HK-2 (cell line): ENCODE data around the gene ITGAE.
"Not testable (repeated sequence)": the region's sequence is repeated elsewhere in the genome, so short reads cannot be mapped to it uniquely, and the experiment has no call there.

ENCODE experiments used
- DNase-seq: peaks from one replicate; pipeline ENCODE4 v3.0.0-alpha.2; 2018; ENCODE audit not compliant: unreplicated experiment

The ITGAE gene

GRCh38 chr17:3800362-3801271 is at the start of gene ITGAE:
ITGAE (minus strand) TSS chr17:3801188; CDS start chr17:3801144, 44 bp downstream.
- DNase-seq: no peak

- no peak for DNase-seq
Observed at GRCh38 chr17:3848229-3848835, 47.3 kb upstream of the ITGAE start.

DNA sequence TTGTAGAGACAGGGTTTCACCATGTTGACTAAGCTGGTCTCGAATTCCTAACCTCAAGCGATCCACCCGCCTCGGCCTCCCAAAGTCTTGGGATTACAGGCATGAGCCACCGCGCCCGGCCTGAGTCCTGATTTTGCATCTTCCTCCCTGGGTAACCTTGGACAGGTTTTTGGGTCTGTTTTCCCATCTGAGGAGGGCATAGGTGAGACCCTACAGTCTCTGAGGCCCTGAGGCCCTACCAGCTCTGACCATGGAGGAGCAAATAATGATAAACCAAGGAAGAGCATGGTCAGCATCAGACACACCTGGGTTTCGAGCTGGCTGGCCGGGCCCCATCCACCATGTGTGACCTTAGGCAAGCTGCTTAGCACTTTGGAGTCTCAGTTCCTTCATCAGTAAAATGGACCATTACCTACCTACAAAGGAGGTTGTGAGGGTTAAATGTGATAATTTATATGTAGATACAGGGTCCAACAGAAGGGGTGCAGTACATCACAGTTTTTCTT is 46.2 kb upstream of the ITGAE start:
- no peak for DNase-seq

DNA sequence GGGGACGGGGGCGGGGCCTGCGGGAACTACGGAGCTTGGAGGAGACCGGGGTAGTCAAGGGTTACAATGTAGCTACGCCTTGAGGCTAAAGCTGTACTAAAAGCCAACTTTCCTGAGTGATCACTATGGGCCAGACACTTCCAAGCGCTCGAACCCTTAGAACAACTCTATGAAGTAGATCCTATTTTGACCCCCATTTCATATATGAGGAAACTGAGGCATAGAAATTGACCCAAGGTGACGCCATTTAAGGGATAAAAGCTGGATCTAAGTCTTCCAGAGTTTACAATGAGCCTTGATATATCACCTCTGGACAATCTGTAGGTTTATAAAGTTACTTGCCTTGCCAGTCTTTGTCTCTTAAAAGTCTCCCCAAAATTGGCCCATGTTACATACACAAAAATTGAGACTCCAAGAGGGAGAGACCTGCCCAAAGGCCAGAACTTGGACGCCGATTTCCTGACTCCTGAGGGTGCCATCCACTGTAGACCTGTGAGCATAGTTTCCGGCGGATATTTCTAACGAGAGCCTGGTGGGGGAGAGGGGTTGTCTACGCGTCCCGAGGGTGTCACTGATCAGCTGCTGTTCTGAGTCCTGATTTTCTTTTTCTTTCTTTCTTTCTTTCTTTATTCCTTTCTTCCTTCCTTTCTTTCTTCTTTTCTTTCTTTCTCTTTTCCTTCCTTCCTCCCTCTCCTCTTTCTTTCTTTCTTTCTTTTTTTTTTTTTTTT is 45.6 kb upstream of the ITGAE start:
- DNase-seq: no peak

DNA sequence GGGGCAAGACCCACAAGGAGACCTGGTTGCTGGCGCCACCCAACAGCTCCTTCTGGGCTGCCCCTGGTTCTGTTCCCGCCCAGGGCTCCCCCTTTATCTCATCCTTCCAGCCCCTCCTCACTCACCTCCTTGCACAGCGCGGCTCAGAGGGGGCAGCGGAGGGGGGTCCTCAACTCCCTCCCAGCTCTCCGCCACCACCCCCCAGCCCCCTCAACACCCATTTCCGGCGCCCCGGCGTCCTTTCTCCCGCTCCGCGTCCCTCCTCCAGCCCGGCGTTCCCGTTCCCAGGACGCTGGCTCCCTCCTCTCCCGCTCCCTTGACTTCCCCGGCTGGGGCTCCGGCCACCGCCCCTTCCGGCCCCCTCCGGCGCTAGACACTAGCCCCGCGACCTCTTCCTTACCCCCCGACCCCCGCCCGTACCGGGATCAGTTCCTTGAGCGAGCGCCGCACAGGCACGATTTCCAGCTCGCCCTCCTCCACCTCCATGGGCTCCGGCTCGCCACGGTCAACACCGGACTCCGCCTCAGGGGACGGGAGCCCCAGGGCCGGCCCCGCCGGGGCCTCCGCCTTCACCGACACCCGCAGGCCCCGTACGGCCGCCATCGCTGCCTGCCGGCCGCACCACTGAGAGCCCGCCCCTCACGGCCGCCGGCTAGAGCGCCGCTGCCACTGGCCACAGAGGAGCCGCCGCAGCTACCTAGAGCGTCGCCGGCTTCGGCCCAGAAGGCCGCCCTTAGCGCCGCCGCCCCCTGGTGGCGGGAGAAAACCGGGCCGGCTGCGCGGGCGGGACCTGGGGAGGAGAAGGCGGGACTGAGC is 44.8 kb upstream of the ITGAE start, which contains the start of gene NCBP3:
NCBP3 (minus strand) TSS at position 626 of the 816 bp plus-strand sequence; CDS start at position 603, 23 bp downstream.
- DNase-seq: peak; percentile 92

DNA sequence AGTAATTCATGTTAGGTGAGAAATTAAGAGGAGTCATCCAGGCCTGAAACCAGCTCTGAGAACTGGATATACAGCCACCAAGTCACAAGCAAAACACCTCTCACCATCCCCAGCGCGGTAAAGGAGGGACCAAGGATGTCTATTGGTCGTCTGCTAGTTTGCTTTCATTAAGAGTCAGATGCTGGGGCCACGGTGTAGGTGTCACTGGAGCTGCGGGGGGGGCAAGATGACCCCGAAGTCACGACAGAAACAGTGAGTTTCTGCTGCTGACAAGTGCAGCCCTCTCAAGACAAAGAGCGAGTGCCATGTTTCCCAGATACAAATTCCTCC is 44.3 kb upstream of the ITGAE start:
- DNase-seq: no peak

- not testable (repeated sequence) for DNase-seq
Observed at GRCh38 chr17:3844556-3844955, 43.6 kb upstream of the ITGAE start.

DNA sequence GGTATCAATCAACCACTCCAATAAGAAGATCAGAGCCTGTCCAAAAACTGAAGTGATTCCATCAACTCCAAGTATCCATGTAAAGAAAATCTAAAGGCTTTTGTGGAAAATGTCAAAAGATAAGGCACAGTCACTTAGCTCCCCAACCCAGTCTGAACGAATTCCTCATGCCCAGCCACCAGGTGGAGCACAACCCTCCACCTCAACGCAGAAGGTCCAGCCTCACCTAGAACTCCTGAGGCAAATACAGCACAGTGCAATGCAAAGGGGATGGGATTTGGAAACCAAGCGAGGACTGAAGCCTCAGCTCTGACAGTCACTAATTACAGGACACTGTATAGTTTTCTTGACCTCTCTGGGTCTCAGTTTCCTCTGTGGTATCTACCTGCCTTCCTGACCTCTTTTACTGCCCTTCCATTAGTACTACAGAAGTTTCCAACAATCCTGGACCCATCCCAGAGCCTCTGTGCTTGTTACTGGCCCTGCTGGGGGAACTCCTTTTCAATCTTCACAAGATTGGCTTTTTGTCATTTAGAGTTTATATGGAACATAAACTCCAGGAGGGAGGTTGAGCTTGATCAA is 43.0 kb upstream of the ITGAE start:
- DNase-seq: peak; percentile 49

DNA sequence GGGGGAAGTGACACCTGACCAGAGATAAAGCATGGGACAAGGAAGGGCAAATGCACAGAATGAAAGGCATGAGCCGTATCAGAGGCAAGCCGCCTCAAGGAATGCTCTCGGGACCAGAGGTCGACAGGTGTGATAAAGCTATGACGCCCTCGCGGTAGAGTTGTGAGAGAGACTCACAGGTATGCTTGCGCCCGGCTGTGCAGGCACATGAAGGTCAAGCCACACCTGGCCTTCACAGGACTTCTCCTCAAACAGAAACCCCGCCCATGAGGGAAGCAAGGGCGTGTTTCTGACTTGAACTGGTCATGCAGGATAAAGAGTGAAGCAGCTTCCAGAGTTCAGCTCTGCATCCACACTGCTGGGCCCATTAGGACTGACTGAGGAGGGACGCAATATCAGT is 37.2 kb upstream of the ITGAE start:
- DNase-seq: no peak

DNA sequence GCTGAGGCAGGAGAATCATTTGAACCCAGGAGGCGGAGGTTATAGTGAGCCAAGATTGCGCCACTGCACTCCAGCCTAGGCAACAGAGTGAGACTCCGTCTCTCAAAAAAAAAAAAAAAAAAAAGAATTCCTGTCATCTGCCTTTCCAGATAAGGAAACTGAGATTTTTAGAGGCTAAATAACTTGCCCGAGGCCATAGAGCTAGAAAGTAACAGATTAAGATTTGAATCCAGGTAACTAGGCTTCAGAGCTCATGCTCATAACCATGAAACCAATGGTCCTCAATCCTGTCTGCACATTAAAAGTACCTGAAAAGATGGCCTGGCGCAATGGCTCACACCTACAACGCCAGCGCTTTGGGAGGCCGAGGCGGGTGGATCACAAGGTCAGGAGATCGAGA is 35.6 kb upstream of the ITGAE start:
- no peak for DNase-seq

DNA sequence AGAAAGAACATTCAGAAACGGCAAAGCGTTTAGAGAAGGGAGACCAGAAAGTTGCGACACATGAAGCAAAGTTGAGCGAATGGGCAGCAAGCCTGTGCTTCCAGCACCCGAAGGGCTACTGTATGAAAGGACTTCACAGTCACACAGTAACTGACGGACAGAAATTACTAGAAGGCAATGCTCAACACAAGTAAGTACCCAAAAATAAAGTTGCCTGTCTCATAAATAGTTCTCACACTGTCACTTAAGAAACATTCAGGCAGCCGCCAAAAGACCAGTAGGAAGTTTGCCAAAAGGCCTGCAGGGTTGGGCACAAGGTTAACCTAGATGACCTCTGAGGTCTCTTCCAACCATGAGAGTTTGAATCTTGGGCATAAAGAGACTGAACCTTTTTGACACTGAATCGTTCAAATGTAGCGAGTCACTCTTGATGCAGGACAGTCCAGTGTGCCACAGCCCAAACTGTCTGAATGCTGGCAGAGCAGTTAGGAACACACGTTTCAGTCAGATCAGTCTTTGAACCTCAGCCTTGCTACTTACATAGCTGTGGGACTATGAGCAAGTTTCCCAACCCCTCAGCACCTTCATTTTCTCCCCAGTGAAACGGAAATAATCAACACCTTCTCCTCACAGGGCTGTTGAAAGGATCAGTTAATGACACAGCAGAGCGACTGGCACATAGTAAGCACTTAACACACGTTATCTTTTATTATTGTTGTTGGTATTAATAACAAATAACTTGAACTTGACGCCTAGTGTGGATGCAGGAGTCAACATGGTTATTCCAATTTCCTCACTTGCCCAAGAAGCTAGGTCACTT is 34.6 kb upstream of the ITGAE start:
- no peak for DNase-seq

DNA sequence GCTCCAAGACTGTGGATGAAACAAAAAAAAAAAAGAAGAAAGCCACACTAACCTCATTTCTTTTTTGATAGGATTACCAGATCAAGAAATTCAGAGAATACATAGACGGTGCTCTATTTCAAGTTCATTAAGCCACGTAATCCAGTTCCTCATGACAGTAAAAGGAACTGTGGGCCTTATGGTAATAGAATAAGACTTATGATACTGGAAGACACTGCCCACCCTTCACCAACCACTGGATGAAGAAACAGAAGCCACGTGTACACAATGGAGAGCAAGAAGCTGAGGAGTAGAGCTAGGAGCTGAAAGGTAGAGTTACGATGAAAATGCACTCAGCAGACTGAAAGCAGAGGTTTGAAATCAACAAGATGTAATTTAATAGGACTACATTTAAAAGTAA is 33.8 kb upstream of the ITGAE start:
- DNase-seq: no peak

DNA sequence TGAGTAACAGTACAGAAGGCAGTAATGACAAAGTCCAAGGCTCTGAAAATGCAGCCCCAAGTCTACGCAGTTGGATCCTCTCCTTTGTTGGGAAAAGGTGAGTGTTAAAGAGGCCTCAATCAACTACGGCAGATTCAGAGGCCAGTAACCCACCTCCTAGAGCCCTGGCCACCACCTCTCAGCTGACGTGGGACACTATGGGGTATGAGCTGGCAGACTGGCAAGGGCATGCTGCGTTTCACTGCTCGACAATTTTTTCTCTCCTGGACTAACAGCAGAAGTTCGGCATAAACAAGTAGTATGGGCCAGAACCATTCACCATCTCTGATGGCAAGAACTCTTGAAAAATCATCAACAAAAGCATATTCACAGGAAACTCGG is 27.9 kb upstream of the ITGAE start:
- DNase-seq: no peak

DNA sequence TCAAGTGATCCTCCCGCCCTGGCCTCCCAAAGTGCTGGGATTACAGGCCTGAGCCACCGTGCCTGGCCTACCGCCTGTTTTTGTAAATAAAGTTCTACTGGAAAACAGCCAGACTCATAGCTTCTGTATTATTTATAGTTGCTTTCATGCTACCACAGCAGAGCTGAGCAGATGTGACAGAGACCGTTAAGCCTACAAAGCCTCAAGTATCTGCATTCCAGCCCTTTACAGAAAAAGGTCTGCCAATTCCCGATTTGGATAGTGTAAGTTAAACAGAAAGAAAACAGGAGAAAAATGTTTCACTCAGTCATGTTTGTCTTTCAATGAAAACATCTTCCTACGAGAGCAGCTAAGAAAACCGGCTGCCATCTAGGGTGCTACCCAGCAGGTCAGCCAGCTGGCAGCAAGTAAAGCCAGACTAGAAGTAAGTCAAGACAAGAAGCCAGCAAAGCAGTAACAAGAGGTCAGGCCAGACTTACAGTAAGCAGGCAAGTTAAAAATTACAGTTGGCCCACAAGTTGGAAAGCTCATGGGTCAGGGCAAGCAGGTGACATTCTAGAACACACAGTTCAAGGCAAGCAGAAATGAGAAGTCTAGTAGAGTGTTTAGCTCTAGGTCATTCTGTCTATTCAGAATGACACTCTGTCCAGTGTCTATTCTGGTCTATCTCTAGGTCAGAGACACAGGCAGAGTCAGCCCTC is 27.3 kb upstream of the ITGAE start:
- no peak for DNase-seq

DNA sequence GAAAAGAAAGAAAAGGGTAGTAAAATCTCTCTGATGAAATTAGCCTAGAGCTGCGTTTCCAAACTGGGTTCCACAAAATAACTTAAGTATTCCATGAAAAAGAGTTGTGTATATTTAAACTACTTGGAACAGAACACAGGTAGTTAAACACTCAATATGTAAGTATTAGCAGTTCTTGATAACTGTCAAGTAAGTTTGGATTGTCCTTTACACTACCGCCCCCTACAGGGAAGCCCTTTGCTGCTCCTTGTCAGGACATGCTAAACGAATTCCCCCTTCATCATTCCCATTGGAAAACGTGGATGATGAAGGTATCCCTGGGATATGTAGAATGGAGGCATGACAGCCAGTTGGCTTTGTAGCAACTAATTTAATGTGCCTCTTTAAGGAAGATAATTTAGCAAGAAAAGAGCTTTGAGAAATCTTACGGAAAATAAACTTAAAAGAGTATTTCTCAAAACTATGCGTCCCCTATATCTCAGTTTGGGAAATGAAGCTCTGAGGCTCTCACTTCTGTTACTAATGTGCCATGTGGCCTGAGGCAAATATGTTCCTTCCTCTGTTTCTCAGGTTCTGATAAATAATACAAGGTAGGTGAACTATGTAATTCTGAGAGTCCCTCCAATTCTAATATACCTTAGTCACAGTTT is 26.3 kb upstream of the ITGAE start:
- DNase-seq: peak; percentile 55

DNA sequence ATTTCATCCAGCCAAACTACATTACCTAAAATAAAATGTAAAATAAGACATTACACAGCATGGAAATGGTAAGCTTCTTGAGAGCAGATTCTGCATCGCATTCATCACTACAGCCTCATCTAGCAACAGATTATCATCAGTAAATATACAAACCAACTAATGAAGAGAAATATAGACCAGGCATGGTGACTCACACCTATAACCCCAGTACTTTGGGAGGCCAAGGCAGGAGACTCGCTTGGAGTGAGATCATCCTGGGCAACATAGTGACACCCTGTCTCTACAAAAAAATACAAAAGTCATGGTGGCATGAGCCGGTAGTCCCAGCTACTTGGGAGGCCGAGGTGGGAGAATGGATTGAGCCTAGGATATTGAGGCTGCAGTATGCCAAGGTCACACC is 25.2 kb upstream of the ITGAE start:
- DNase-seq: no peak

DNA sequence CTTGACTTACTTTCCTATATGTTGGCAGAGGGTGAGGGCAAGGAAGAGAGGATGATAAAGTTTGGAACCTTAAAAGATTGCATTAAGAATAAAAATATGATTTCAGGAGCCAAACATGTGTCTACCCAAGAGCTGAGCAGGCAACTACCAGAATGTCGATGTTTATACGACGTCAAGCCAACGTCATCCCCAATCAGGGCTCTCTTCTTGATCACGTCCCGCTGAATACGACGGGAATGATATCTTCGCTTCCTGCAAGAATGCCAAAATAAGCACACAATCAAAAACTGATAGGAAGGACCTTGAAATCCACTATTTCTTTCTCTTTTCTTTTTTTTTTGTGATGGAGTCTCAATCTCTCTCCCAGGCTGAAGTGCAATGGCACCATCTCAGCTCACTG is 20.1 kb upstream of the ITGAE start:
- DNase-seq: no peak

- no peak for DNase-seq
Observed at GRCh38 chr17:3818786-3819185, 17.8 kb upstream of the ITGAE start.
